Neural cell (in vitro differentiated cells): Measurements from ENCODE around the gene STRN3. TPM values are rescaled to one million over a fixed set of nuclear protein-coding genes. Genes with fewer than 3 reads are reported as not detected.

ENCODE experiments used
- H2AFZ ChIP-seq: fragments of 200-600, 300-800 bp; sonication (generic), shearing (Covaris generic); 2 replicates; pipeline ENCODE4 v1.6.0; 2014; ENCODE audit warnings: low read depth, mild to moderate bottlenecking, antibody characterized with exemption, low read length, moderate library complexity
- H3F3A ChIP-seq: fragments of 200-600 bp; shearing (Covaris generic); 2 replicates; pipeline ENCODE4 v1.6.1; 2016; ENCODE audit warnings: mild to moderate bottlenecking, moderate library complexity, mixed read lengths, antibody characterized with exemption, low read length; ENCODE audit not compliant: insufficient read depth, poor library complexity, severe bottlenecking
- H3K27ac ChIP-seq: fragments of 200-600, 300-800 bp; sonication (generic), shearing (Covaris generic); 2 replicates; pipeline ENCODE4 v1.5.1; 2014; ENCODE audit warnings: mild to moderate bottlenecking, low read length, moderate library complexity
- H3K27me3 ChIP-seq: fragments of 300-800, 200-600 bp; sonication (generic), shearing (Covaris generic); 2 replicates; pipeline ENCODE4 v1.6.0; 2014; ENCODE audit warnings: mild to moderate bottlenecking, low read depth, low read length, moderate library complexity; ENCODE audit not compliant: insufficient read depth
- H3K36me3 ChIP-seq: fragments of 300-800, 200-600 bp; sonication (generic), shearing (Covaris generic); 2 replicates; pipeline ENCODE4 v1.5.1; 2014; ENCODE audit warnings: mild to moderate bottlenecking, antibody characterized with exemption, low read length, moderate library complexity; ENCODE audit not compliant: insufficient read depth
- H3K4me2 ChIP-seq: fragments of 300-800, 200-600 bp; sonication (generic), shearing (Covaris generic); 2 replicates; pipeline ENCODE4 v1.6.0; 2014; ENCODE audit warnings: mild to moderate bottlenecking, low read length
- H3K4me3 ChIP-seq: fragments of 300-800, 200-600 bp; sonication (generic), shearing (Covaris generic); 2 replicates; pipeline ENCODE4 v1.5.1; 2014; ENCODE audit warnings: mild to moderate bottlenecking, low read length, moderate library complexity
- H3K79me2 ChIP-seq: fragments of 200-600 bp; shearing (Covaris generic); replicated peaks from 2 replicates; pipeline ENCODE4 v1.6.0; 2014; ENCODE audit warnings: mild to moderate bottlenecking, low read length, moderate library complexity; ENCODE audit not compliant: insufficient read depth
- H3K9ac ChIP-seq: fragments of 300-800, 200-600 bp; sonication (generic), shearing (Covaris generic); 2 replicates; pipeline ENCODE4 v1.6.1; 2016; ENCODE audit warnings: mild to moderate bottlenecking, low read length, mixed read lengths
- H3K9me2 ChIP-seq: fragments of 200-600 bp; shearing (Covaris generic); 2 replicates; pipeline ENCODE4 v1.6.1; 2016; ENCODE audit warnings: mild to moderate bottlenecking, low read length, mixed read lengths; ENCODE audit not compliant: insufficient read depth
- H3K9me3 ChIP-seq: fragments of 200-600, 300-800 bp; sonication (generic), shearing (Covaris generic); 2 replicates; pipeline ENCODE4 v1.6.1; 2016; ENCODE audit warnings: mild to moderate bottlenecking, mixed run types, low read length, moderate library complexity, mixed read lengths
- H4K20me1 ChIP-seq: fragments of 200-600 bp; shearing (Covaris generic); 2 replicates; pipeline ENCODE4 v1.6.1; 2016; ENCODE audit warnings: mild to moderate bottlenecking, mixed run types; ENCODE audit not compliant: insufficient read depth
- CTCF ChIP-seq: fragments of 450-650 bp; IDR thresholded peaks from 2 replicates; pipeline ENCODE4 v1.5.1; 2014; ENCODE audit warnings: antibody characterized with exemption, mild to moderate bottlenecking, moderate library complexity; ENCODE audit not compliant: poor library complexity, severe bottlenecking
- EP300 ChIP-seq: fragments of 450-650 bp; conservative IDR thresholded peaks from 2 replicates; pipeline ENCODE4 v1.6.1; 2014; ENCODE audit warnings: antibody characterized with exemption, mild to moderate bottlenecking, moderate library complexity; ENCODE audit not compliant: poor library complexity, severe bottlenecking
- EZH2 ChIP-seq: fragments of 200-600, 300-800 bp; shearing (Covaris generic), sonication (generic); IDR thresholded peaks from 2 replicates; pipeline ENCODE4 v1.6.1; 2014; ENCODE audit warnings: antibody characterized with exemption, low read length, borderline replicate concordance, mild to moderate bottlenecking; ENCODE audit not compliant: insufficient read depth, poor library complexity, severe bottlenecking
- MXI1 ChIP-seq: fragments of 450-650 bp; conservative IDR thresholded peaks from 2 replicates; pipeline ENCODE4 v1.6.1; 2014; ENCODE audit warnings: antibody characterized with exemption, mild to moderate bottlenecking; ENCODE audit not compliant: poor library complexity, severe bottlenecking
- POLR2AphosphoS5 ChIP-seq: IDR thresholded peaks from 2 replicates; pipeline ENCODE4 v1.6.1; 2012
- RAD21 ChIP-seq: fragments of 450-650 bp; conservative IDR thresholded peaks from 2 replicates; pipeline ENCODE4 v1.6.1; 2014; ENCODE audit warnings: antibody characterized with exemption, mild to moderate bottlenecking, moderate library complexity
- SMC3 ChIP-seq: fragments of 450-650 bp; conservative IDR thresholded peaks from 2 replicates; pipeline ENCODE4 v1.6.1; 2014; ENCODE audit warnings: antibody characterized with exemption, mild to moderate bottlenecking, moderate library complexity; ENCODE audit not compliant: poor library complexity
- TAF1 ChIP-seq: IDR thresholded peaks from 2 replicates; pipeline ENCODE4 v1.6.1; 2012; ENCODE audit warnings: low read depth
- polyA plus RNA-seq: library from polyadenylated mRNA; depleted of rRNA; stranded (reverse); fragments of >200 nt; gene quantifications from 2 replicates; pipeline ENCODE4 v1.2.3, GENCODE V29; 2014
- TF ChIP-seq, protein P1 (sequence below): IDR thresholded peaks from 2 replicates; pipeline ENCODE4 v1.6.1; 2012; ENCODE audit warnings: borderline replicate concordance

STRN3 gene
- polyA plus RNA-seq, 1 donor from 2014 or later = 60.1 TPM

DNA sequence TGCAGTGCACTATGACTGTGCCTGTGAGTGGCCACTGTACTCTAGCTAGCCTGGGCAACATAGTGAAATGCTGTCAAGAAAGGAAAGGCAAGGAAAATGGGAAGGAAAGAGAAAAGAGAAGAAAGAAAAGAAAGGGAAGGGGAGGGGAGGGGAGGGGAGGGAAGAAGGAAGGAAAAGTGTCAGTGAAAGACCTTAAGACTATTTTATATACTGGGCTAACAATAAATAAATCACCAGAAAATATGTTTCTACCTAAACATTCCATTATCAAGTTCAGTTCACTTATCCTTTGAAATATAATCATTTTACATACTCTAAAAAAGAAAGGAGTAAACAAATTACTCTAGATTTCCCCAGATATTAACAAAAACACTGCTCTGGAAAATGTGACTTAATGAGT, 129.7 kb downstream of the STRN3 start:
- H3K27ac ChIP-seq = no peak overlapping the region
- no peaks in the 10 kb centered on the region for H3K79me2 ChIP-seq
- no peaks in the 10 kb centered on the region for H3K9me3 ChIP-seq
- H2AFZ ChIP-seq = no peak overlapping the region
- no peaks in the 10 kb centered on the region for H3K27me3 ChIP-seq
- no peaks in the 10 kb centered on the region for H3F3A ChIP-seq
- no peaks in the 10 kb centered on the region for H3K9me2 ChIP-seq
- no peak for TF ChIP-seq EP300
- no peak for TF ChIP-seq CTCF
- no peak for TF ChIP-seq RAD21
- no peak for TF ChIP-seq MXI1
- no peak for TF ChIP-seq TAF1
- TF ChIP-seq EZH2 = no peak
- no peak for TF ChIP-seq SMC3
- TF ChIP-seq, protein P1, sequence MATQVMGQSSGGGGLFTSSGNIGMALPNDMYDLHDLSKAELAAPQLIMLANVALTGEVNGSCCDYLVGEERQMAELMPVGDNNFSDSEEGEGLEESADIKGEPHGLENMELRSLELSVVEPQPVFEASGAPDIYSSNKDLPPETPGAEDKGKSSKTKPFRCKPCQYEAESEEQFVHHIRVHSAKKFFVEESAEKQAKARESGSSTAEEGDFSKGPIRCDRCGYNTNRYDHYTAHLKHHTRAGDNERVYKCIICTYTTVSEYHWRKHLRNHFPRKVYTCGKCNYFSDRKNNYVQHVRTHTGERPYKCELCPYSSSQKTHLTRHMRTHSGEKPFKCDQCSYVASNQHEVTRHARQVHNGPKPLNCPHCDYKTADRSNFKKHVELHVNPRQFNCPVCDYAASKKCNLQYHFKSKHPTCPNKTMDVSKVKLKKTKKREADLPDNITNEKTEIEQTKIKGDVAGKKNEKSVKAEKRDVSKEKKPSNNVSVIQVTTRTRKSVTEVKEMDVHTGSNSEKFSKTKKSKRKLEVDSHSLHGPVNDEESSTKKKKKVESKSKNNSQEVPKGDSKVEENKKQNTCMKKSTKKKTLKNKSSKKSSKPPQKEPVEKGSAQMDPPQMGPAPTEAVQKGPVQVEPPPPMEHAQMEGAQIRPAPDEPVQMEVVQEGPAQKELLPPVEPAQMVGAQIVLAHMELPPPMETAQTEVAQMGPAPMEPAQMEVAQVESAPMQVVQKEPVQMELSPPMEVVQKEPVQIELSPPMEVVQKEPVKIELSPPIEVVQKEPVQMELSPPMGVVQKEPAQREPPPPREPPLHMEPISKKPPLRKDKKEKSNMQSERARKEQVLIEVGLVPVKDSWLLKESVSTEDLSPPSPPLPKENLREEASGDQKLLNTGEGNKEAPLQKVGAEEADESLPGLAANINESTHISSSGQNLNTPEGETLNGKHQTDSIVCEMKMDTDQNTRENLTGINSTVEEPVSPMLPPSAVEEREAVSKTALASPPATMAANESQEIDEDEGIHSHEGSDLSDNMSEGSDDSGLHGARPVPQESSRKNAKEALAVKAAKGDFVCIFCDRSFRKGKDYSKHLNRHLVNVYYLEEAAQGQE = no peak
- no peak for TF ChIP-seq POLR2AphosphoS5
- no peaks in the 10 kb centered on the region for H4K20me1 ChIP-seq
- no peak overlapping the region for H3K4me3 ChIP-seq
- H3K4me2 ChIP-seq = no peak overlapping the region
- H3K36me3 ChIP-seq = peaks cover 7% of the 10 kb centered on the region
- H3K9ac ChIP-seq = no peak overlapping the region

- H3K9me3 ChIP-seq = no peaks in the 10 kb centered on the region
- H3K9ac ChIP-seq = no peak overlapping the region
- H2AFZ ChIP-seq = no peak overlapping the region
- H3K4me2 ChIP-seq = no peak overlapping the region
- TF ChIP-seq MXI1 = no peak
- TF ChIP-seq RAD21 = no peak
- TF ChIP-seq POLR2AphosphoS5 = no peak
- TF ChIP-seq, protein P1 = no peak
- TF ChIP-seq SMC3 = no peak
- TF ChIP-seq EP300 = no peak
- no peak for TF ChIP-seq CTCF
- no peak for TF ChIP-seq EZH2
- no peak for TF ChIP-seq TAF1
- no peaks in the 10 kb centered on the region for H3K79me2 ChIP-seq
- H3K27me3 ChIP-seq = no peaks in the 10 kb centered on the region
- no peak overlapping the region for H3K27ac ChIP-seq
- no peaks in the 10 kb centered on the region for H4K20me1 ChIP-seq
- no peak overlapping the region for H3K4me3 ChIP-seq
- H3F3A ChIP-seq = no peaks in the 10 kb centered on the region
- no peaks in the 10 kb centered on the region for H3K9me2 ChIP-seq
- H3K36me3 ChIP-seq = peaks cover 7% of the 10 kb centered on the region
Observed at GRCh38 chr14:30894923-30895515, 131.2 kb downstream of the STRN3 start.
